GM21447 (cell line): Measurements from ENCODE around the gene USP15.
"Not testable (repeated sequence)": the region's sequence is repeated elsewhere in the genome, so short reads cannot be mapped to it uniquely, and the experiment has no call there.

ENCODE experiments used
- ATAC-seq: cut with Tn5 transposase; IDR thresholded peaks from one replicate; pipeline ENCODE4 v1.9.1; 2021; ENCODE audit not compliant: unreplicated experiment

USP15 gene

DNA sequence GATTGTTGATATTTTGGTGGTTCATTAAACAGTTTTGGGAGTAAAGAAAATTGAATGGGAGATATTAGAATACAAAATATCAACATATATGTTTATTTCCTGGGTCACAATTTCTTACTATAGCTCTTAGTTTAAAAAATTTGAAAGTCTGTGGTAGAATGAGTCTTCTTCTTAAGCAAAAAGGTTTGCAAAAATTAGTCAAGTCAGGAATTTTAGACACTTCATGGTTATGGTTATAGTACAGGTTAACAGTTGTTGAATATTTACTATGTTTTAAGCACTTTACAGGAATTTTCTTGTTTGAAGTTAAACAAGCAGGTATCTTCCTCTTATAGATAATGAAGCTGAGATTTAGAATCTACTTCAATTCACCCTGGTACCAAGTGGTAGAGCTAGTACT is 56.8 kb downstream of the USP15 start:
- ATAC-seq: no peak

DNA sequence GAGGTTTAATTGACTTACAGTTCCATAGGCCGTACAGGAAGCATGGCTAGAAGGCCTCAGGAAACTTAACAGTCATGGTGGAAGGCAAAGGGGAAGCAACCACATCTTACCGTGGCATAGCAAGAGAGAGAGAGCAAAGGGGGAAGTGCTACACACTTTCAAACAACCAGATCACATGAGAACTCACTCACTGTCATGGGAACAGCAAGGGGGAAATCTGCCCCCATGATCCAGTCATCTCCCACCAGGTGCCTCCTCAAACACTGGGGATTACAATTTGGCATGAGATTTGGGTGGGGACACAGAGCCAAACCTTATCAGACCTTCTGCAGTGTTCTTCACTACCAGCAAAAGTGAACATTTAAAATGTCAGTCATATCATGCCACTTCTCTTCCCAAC is 58.9 kb downstream of the USP15 start:
- no peak for ATAC-seq

DNA sequence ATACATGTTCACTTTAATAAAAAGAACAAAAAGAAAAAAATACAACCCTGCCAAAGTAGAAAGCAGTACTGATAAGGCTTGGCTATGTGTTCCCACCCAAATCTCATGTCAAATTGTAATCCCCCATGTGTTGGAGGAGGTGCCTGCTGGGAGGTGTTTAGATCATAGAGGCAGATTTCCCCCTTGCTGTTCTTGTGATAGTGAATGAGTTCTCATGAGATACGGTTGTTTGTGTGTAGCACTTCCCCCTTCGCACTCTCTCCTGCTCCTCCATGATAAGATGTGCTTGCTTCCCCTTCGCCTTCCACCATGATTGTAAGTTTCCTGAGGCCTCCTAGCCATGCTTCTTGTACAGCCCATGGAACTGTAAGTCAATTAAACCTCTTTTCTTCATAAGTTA is 59.9 kb downstream of the USP15 start:
- no peak for ATAC-seq

DNA sequence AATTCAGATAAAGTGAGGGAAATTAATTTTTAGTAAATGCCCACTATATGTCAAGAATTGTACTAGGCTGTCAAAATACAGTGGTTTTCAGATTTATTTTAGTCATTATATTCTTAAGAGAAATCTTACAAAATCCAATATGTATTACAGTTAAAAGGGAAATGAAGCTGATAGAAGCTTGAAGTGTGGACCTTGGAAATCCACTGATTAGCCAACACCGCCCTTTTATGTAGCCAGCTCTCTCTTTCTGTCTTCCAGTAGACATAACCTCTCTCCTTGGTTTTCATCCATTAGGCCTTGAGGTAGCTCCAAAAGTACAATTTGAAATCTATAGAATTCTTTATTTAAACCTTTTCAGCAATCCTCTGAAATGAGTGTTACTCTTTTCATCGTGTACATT is 63.2 kb downstream of the USP15 start:
- no peak for ATAC-seq

DNA sequence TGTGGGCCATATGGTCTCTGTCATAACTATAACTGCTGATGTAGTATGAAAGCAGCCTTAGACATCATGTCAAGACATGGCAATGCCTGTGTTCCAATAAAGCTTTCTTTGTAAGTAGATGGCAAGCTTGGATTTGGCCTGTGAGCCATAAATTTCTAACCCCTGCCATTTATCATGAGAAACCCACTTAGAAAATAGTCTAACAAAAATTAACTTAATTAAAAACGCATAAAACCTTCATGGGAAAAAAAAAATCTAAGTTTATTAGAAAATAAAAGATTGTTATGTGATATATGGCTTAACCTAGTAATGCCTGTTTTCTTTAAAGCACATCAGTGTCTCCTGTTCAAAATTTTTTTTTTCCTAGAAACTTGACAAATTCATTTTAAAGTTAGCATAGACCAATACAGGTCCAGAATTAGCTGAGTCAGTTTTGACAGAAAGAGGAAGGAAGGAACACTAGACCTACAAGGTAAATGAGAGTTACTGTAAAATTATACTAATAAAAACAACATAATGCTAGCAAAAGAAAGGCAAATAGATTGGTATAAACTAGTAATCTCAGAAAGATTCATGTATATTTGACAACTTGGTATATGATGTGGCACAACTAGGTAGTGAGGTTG is 68.2 kb downstream of the USP15 start:
- ATAC-seq: no peak

DNA sequence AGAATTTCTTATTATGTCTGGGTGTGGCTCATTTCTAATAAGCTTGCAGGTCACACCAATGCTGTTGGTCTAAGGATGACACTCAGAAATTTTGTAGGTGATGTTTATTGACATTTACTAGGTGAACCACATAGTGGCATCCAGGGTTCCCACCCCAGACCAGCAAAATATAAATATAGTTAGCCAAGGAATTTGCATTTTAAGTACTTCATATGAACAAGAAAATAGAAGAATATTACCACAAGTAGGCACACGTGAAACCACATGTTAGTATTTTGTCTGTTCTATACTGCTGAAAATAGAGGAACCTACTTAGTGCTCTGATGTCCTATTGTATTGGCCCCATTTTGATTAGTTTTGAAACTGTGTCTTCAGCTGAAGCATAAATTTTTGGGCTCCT is 71.1 kb downstream of the USP15 start:
- peak; percentile 78 for ATAC-seq

DNA sequence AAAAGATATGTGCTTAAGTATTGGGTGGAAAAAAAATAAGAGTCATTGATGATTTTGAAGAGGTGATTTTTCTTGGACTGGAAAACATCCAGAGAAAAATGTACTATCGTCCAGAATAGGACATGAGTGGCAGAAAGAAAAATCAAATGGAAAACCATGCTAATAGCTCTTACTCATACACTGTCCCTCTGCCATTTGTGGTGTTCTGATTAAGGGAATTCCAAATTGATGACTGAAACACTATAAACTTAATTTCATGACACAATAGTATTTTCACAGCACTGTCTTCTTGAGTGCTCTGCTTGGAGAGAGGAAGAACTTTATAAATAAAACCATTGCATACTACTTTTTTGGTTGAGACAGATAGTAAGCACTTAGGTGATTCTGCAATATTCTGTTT is 72.4 kb downstream of the USP15 start:
- no peak for ATAC-seq

DNA sequence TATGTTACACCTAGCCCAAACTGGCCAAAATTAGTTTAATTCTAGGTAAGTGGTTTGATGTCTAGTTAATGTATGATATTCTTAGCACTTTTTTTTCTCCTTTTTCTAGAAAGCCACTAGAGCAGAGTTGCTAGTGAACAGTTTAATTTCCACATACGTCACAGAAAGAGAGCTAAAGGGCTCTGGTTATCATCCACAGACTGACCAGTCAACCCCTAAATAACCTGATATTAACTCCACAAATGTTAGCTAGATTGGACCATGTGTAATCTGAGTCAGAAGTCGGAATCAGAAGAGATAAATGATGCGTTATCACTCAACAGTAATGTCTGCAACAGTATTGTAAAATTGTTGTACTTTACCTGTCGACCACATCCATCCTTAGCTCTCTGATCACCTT is 74.9 kb downstream of the USP15 start:
- ATAC-seq: no peak

DNA sequence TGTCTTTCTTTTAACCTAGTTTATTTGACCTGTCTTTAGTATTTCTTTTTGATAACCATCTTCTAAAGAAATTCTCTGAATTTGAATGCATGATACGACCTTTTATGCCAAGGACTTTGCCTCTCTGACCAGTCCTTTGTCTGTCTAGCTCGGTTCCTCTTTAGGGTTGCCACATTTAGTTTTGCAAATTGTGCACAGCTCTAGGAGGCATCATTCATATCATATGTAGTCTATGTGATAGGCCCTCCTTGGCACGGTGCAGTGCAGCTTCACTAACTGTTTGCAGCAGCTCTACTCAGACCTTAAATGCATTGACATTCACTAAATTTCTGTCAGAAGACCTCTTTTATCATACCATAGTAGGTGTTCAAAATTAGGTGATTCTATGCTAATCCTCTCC is 75.6 kb downstream of the USP15 start:
- no peak for ATAC-seq

DNA sequence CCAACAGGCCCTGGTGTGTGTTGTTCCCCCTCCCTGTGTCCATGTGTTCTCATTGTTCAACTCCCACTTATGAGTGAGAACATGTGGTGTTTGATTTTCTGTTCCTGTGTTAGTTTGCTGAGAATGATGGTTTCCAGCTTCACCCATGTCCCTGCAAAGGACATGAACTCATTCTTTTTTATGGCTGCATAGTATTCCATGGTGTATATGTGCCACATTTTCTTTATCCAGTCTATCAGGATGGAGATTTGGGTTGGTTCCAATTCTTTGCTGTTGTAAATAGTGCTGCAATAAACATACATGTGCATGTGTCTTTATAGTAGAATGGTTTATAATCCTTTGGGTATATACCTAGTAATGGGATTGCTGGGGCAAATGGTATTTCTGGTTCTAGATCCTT is 77.4 kb downstream of the USP15 start:
- ATAC-seq: not testable (repeated sequence)

DNA sequence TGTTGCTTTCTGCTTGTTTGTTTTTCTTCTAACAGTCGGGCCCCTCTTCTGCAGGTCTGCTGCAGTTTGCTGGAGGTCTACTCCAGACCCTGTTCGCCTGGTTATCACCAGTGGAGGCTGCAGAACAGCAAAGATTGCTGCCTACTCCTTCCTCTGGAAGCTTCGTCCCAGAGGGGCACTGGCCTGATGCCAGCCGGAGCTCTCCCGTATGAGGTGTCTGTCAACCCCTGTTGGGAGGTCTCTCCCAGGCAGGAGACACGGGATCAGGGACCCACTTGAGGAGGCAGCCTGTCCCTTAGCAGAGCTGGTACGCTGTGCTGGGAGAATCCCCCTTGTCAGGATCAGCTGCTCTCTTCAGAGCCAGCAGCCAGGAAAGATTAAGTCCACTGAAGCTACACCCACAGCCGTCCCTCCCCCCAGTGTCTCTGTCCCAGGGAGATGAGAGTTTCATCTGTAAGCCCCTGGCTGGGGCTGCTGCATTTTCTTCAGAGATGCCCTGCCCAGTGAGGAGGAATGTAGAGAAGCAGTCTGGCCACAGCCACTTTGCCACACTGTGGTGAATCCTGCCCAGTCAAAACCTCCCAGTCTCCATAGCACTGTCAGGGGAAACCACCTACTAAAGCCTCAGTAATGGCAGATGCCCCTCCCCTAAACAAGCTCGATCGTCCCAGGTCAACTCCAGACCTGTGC is 82.6 kb downstream of the USP15 start:
- ATAC-seq: not testable (repeated sequence)

DNA sequence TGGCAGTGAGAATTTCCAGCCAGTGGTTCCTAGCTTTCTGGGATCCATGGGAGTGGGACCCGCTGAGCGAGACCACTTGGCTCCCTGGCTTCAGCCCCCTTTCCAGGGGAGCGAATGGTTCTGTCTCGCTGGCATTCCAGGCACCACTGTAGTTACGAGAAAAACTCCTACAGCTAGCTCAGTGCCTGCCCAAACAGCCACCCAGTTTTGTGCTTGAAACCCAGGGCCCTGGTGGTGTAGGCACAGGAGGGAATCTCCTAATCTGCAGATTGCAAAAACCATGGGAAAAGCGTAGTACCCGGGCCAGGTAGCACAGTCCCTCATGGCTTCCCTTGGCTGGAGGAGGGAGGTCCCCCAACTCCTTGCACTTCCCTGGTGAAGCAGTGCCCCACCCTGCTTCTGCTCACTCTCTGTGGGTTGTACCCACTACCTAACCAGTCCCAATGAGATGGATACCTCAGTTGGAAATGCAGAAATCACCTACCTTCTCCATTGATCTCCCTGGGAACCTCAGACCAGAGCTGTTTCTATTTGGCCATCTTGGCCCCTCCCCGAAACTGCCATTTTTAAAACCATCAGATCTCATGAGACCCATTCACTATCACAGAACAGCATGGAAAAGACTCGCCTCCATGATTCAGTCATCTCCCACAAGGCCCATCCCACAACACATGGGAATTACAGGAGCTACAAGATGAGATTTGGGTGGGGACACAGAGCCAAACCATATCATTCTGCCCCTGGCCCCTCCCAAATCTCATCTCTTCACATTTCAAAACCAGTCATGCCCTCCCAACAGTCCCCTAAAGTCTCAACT is 83.3 kb downstream of the USP15 start:
- not testable (repeated sequence) for ATAC-seq

DNA sequence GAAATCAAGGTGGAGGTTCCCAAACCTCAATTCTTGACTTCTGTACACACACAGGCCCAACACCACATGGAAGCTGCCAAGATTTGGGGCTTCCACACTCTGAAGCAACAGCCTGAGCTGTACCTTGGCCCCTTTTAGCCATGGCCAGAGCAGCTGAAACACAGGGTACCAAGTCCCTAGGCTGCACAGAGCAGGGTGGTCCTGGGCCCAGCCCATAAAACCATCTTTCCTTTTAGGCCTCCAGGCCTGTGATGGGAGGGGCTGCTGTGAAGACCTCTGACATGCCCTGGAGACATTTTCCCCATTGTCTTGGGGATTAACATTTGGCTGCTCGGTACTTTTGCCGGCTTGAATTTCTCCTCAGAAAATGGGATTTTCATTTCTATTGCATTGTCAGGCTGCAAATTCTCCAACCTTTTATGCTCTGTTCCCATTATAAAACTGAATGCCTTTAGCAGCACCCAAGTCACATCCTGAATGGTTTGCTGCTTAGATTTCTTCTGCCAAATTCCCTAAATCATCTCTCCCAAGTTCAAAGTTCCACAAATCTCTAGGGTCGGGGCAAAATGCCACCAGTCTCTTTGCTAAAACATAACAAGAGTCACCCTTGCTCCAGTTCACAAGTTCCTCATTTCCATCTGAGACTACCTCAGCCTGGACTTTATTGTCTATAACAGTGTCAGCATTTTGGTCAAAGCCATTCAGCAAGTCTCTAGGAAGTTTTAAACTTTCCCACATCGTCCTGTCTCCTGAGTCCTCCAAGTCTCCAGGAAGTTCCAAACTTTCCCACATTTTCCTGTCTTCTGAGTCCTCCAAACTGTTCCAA is 84.7 kb downstream of the USP15 start:
- ATAC-seq: not testable (repeated sequence)

DNA sequence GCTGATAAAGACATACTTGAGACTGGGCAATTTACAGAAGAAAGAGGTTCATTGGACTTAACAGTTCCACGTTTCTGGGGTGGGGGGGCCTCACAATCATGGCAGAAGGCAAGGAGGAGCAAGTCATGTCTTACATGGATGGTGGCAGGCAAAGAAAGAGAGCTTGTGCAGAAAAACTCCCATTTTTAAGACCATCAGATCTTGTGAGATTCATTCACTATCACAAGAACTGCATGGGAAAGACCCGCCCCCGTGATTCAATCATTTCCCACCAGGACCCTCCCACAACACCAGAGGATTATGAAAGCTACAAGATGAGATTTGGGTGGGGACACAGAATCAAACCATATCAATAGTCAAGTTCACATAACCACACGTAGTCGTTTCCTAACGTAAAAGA is 85.5 kb downstream of the USP15 start:
- no peak for ATAC-seq

DNA sequence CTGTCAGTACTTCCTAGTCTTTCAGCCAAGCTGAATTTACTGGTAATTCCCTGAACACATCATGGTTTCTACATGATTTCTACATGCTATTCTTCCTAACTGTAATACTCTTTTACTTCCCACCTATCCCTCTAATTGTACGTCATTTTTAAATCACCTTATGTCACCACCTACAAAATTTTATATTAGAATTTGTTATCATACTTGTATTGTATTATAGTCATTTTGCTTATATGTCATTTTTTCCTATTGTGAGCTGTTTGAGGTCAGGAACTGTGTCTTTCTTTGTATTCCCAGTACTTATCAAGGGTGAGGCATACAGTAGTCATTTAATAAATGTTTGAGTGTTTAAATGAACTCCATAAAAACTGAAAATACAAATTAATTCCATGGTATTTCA is 86.6 kb downstream of the USP15 start:
- no peak for ATAC-seq

DNA sequence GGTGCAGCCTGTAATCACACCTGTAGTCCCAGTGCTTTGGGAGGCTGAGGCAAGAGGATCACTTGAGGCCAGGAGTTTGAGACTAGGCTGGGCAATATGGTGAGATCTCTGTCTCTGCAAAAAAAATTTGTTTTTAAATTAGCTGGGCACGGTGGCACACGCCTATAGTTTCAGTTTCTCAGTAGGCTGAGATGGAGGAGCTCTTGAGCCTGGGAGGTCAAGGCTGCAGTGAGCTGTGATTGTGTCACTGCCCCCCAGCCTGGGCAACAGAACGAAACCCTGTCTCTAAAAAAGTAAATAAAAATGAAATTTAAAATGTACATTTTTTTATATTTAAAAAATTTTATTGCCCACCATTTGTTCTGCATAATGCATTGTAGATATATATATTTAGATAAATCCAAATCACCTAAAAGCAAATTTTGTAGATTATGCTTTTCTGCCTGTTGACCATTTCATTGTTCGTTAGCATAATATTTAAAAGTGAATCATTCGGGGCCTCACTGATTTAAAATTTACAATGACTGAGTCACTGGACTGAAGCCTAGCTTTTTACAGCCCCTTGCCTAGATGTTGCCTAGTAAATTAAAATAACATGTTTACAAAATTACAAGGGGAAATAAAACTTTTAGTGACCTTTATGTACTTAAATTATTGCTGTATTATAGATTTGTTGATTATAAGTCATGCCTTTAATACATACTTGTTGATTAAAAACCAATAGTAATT is 87.9 kb downstream of the USP15 start:
- ATAC-seq: no peak

DNA sequence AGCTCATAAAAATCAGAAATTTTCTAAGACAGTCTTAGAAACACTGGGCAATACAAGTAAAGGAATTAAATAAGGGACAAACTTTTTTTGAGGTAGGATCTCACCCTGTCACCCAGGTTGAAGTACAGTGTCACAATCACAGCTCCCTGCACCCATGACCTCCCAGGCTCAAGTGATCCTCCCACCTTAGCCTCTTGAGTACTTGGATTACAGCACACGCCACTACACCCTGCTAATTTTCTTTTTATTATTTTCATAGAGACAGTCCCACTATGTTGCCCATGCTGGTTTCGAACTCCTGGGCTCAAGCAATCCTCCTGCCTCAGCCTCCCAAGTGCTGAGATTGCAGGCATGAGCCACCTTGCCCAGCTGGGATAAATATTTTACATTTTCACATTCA is 90.3 kb downstream of the USP15 start:
- no peak for ATAC-seq

DNA sequence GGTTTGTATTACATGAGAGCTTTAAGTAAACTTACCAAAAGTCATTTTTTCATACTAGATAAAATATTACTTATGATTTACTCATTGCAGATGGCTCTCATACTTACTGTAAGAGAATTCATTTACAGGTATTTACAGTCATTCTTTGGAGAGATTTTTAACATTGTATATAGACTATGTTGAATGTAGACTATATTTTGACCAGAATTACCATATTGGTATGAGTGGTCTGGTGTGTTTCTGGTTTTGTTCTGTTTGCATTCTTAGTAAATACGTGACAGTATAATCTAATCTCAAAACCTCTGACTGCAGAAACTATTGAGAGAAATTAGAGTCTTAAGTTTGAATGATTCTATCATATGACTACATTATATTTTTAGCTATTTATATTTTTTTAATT is 91.1 kb downstream of the USP15 start:
- ATAC-seq: no peak

DNA sequence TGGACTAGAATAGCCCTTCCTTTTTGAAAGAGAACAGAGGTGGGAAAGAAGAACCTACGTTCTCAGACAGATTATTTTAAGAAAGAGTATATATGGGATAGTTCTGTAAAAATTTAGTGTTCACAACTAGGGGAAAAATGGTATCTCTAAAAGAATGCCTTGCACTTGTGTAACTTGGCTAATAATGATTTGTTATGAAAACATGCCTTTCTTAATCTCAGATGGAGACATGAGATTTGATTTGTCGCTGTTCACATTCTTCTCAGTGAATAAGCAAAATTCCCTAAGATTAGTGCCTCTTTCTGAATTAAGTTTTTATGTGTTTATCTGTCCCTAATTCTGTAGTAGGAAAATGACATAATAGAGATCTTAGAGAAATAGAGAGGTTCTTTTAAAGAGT is 100.8 kb downstream of the USP15 start:
- ATAC-seq: no peak

DNA sequence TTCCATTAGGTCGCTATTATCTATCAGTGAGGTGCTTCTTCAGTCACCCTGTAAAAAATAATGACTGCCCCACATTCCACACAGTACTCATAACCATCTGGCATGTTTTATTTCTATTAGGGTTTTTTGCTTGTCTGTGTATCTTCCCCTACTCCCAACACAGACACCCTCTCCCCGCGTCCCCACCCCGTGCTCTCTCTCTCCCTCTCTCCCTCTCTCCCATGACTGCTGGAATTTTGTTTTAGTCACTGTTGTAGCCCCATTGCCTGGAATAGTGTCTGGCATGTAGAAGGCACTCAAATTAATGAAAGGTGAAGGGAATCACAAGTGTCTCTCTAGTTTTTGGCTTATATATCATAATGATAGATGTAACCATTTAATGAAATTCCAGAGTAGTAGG is 103.3 kb downstream of the USP15 start:
- no peak for ATAC-seq

DNA sequence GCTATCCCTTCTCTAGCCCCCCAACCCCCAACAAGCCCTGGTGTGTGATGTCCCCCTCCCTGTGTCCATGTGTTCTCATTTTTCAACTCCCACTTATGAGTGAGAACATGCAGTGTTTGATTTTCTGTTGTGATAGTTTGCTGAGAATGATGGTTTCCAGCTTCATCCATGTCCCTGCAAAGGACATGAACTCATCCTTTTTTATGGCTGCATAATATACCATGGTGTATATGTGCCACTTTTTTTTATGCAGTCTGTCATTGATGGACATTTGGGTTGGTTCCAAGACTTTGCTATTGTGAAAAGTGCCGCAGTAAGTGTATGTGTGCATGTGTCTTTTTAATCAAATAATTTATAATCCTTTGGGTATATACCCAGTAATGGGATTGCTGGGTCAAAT is 104.5 kb downstream of the USP15 start:
- not testable (repeated sequence) for ATAC-seq
